NT2/D1 (cell line): ENCODE results near the gene TBXAS1.

Experiments used
- SUZ12 ChIP-seq: IDR thresholded peaks from 2 replicates; pipeline ENCODE4 v1.6.1; 2011; ENCODE audit not compliant: insufficient read length, insufficient read depth; ENCODE audit errors: extremely low read depth
- YY1 ChIP-seq: IDR thresholded peaks from 2 replicates; pipeline ENCODE4 v1.6.1; 2011; ENCODE audit not compliant: insufficient read length, insufficient read depth
- ZNF274 ChIP-seq: IDR thresholded peaks from 2 replicates; pipeline ENCODE4 v1.6.1; 2011; ENCODE audit warnings: mild to moderate bottlenecking, low read depth, low read length

DNA sequence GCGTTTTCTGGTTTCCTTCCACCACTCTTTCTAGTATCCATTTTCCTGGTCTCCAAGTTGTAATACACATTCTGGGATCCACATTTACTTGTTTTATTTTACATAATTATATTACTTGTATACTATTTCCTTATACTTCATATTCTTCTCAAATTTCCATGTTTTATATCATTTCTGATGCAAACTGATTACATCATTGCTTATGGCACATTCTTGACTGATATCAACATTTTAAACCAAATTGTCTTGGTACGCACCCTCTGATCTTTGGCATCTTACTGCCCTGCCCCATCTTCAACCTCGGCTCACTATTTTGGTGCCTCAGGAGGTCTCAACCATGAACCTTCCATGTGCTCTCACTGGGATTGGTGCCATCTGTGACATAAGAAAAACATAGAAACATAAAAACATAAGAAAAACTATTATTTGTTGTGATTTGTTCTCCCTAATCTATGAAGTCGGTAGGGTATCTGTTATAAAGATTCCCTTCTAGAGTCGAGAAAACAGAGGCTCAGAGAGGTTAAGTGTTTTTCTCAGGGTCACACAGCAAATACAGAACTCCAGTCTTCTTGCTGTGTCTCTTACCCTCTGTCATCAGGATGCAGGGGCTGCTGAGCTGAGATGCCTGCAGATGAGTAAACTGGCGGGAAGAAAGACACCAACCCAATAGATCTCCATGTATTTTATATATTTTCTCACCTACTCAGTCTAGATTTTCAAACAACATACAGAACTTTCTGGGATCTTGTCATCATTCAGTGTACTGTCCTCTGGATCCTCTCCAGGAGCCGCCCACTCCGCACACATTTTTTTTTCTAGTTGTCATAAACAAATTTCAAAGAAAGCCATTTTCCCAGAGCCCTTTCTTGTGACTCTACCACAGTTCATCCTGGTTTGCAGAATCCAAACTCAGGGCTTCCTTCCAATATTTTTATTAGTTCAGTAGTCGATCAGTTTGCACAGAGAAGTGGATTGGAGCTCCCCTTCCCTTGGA is 154.2 kb downstream of the TBXAS1 start:
- TF ChIP-seq ZNF274 (no peak), YY1 (no peak), SUZ12 (no peak)
